K562 (cell line): ENCODE results near the gene PPP1R14C. TPM values are rescaled to one million over a fixed set of nuclear protein-coding genes. Genes with fewer than 3 reads are reported as not detected.

ENCODE experiments used
- ATAC-seq: fragments of 200-7000 bp; cut with Tn5 transposase; 3 replicates; pipeline ENCODE4 v1.9.1; 2020; ENCODE audit warnings: moderate library complexity
- BruUV-seq: library from RNA; stranded (reverse); fragments of 400-500 nt; replicated peaks from 2 replicates; lab custom pipeline; 2021; lab: Mats Ljungman, UMichigan
- CTCF ChIA-PET: fragments of 300-600 bp; formaldehyde crosslinking; extraction: SDS; loops from one replicate; lab custom pipeline; 2021; ENCODE audit warnings: low intra/inter-chr PET ratio; lab: Yijun Ruan, JAX
- POLR2A ChIA-PET: fragments of 300-600, 350-650 bp; sonication (Branson Sonifier 250); formaldehyde crosslinking; extraction: SDS; loops from one replicate; lab custom pipeline; 2021; ENCODE audit warnings: antibody characterized with exemption, inconsistent platforms; lab: Yijun Ruan, JAX
- DNase-seq, 4 experiments: peaks; one replicate each; pipeline versions ENCODE4 v3.0.0 to v3.0.0-alpha.2; 2011 to 2018; ENCODE audit warnings: low spot score in 3 of 4, mixed read lengths in 3 of 4; ENCODE audit errors: extremely low read depth in 1 of 4
- FAIRE-seq: peaks from 2 replicates; lab custom pipeline; 2011; peaks lifted over from hg19 to GRCh38; lab: Jason Lieb, UNC
- H2AFZ ChIP-seq: 2 replicates; pipeline ENCODE4 v1.6.0; 2011; ENCODE audit warnings: low read depth, low read length, control low read depth, inconsistent platforms
- H3K27ac ChIP-seq: fragments of 200-600 bp; 3 replicates; pipeline ENCODE4 v1.8.0; 2011; ENCODE audit warnings: low read depth, mild to moderate bottlenecking, control low read depth, inconsistent platforms, low read length, moderate library complexity, mixed read lengths; ENCODE audit errors: extremely low read depth
- H3K27me3 ChIP-seq, 2 experiments: fragments of 300-600 bp in 1 of 2; 2 replicates in 1 of 2; 3 replicates in 1 of 2; pipeline versions ENCODE4 v1.6.0 to v1.8.0; 2011; ENCODE audit warnings: inconsistent platforms in 2 of 2, low read length in 2 of 2, mild to moderate bottlenecking in 1 of 2, mixed read lengths in 1 of 2, moderate library complexity in 1 of 2; ENCODE audit not compliant: control insufficient read depth in 2 of 2, insufficient read depth in 2 of 2
- H3K36me3 ChIP-seq: fragments of 300-600 bp; 3 replicates; pipeline ENCODE4 v1.8.0; 2011; ENCODE audit warnings: mild to moderate bottlenecking, low read length, inconsistent platforms; ENCODE audit not compliant: control insufficient read depth, insufficient read depth
- H3K4me1 ChIP-seq, 2 experiments: fragments of 200-600 bp in 1 of 2; replicated peaks in 1 of 2; 2 replicates in 1 of 2; 3 replicates in 1 of 2; pipeline versions ENCODE4 v1.5.1 to v1.8.0; 2011; ENCODE audit warnings: inconsistent platforms in 2 of 2, low read length in 2 of 2, mild to moderate bottlenecking in 1 of 2, mixed read lengths in 1 of 2, moderate library complexity in 1 of 2; ENCODE audit not compliant: control insufficient read depth in 2 of 2, insufficient read depth in 2 of 2
- H3K4me2 ChIP-seq: 2 replicates; pipeline ENCODE4 v1.6.1; 2011; ENCODE audit warnings: low read length, control low read depth, inconsistent platforms, mixed read lengths; ENCODE audit not compliant: insufficient read depth
- H3K4me3 ChIP-seq: fragments of 200-600 bp; sonication (generic), shearing (Covaris generic); 2 replicates; pipeline ENCODE4 v1.5.1; 2016; ENCODE audit warnings: control low read depth, inconsistent platforms
- H3K79me2 ChIP-seq: fragments of 200-600 bp; 3 replicates; pipeline ENCODE4 v1.8.0; 2011; ENCODE audit warnings: low read length, inconsistent platforms; ENCODE audit not compliant: control insufficient read depth, insufficient read depth
- H3K9ac ChIP-seq, 2 experiments: 2 replicates each; pipeline versions ENCODE4 v1.6.0 to v1.6.1; 2011; ENCODE audit warnings: low read depth in 2 of 2, low read length in 2 of 2, control low read depth in 1 of 2, inconsistent platforms in 1 of 2, mild to moderate bottlenecking in 1 of 2, mixed read lengths in 1 of 2; ENCODE audit not compliant: insufficient read depth in 1 of 2
- H3K9me1 ChIP-seq: one replicate; pipeline ENCODE4 v1.6.0; 2011; ENCODE audit warnings: inconsistent platforms, mild to moderate bottlenecking, low read length, moderate library complexity; ENCODE audit not compliant: control insufficient read depth, insufficient read depth
- H3K9me3 ChIP-seq: replicated peaks from 2 replicates; pipeline ENCODE4 v1.5.1; 2011; ENCODE audit warnings: low read depth, low read length, inconsistent platforms; ENCODE audit not compliant: control insufficient read depth, insufficient read depth
- H4K20me1 ChIP-seq: replicated peaks from 2 replicates; pipeline ENCODE4 v1.6.1; 2011; ENCODE audit warnings: low read length, inconsistent platforms, mixed read lengths; ENCODE audit not compliant: control insufficient read depth, insufficient read depth
- AFF4 ChIP-seq: sonication (generic); formaldehyde crosslinking; IDR thresholded peaks from 2 replicates; pipeline ENCODE4 v1.8.0; 2023; ENCODE audit warnings: mild to moderate bottlenecking, missing genetic modification reagents
- ARHGAP35 ChIP-seq: fragments of 450-650 bp; IDR thresholded peaks from 2 replicates; pipeline ENCODE4 v1.6.1; 2018; ENCODE audit not compliant: partially characterized antibody
- DEAF1 ChIP-seq: fragments of 450-650 bp; formaldehyde crosslinking; IDR thresholded peaks from 2 replicates; pipeline ENCODE4 v1.4.0; 2020; ENCODE audit warnings: mild to moderate bottlenecking, moderate library complexity
- E2F3 ChIP-seq: fragments of 250-450 bp; sonication (Bioruptor Pico); IDR thresholded peaks from 2 replicates; pipeline ENCODE4 v1.4.0; 2020; ENCODE audit warnings: mild to moderate bottlenecking
- GTF2B ChIP-seq: IDR thresholded peaks from 2 replicates; pipeline ENCODE4 v1.6.1; 2011; ENCODE audit not compliant: insufficient read length; ENCODE audit errors: extremely low read depth
- KDM4B ChIP-seq, 2 experiments: fragments of 450-650 bp in 1 of 2; sonication (generic) in 1 of 2; IDR thresholded peaks; 2 replicates each; pipeline ENCODE4 v1.6.1; 2016 to 2017; ENCODE audit warnings: borderline replicate concordance in 2 of 2, antibody characterized with exemption in 1 of 2, low read depth in 1 of 2, mild to moderate bottlenecking in 1 of 2
- L3MBTL2 ChIP-seq: fragments of 450-650 bp; IDR thresholded peaks from 2 replicates; pipeline ENCODE4 v1.6.1; 2016; ENCODE audit warnings: mild to moderate bottlenecking, moderate library complexity
- NCOA2 ChIP-seq, 2 experiments: fragments of 450-650 bp; IDR thresholded peaks; 2 replicates each; pipeline ENCODE4 v1.6.1; 2018; ENCODE audit warnings: mild to moderate bottlenecking in 2 of 2, moderate library complexity in 1 of 2; ENCODE audit not compliant: partially characterized antibody in 2 of 2
- NFATC3 ChIP-seq: fragments of 450-650 bp; IDR thresholded peaks from 2 replicates; pipeline ENCODE4 v1.6.1; 2017; ENCODE audit warnings: mild to moderate bottlenecking
- RB1 ChIP-seq: fragments of 450-650 bp; IDR thresholded peaks from 2 replicates; pipeline ENCODE4 v1.6.1; 2017; ENCODE audit warnings: low read depth, mild to moderate bottlenecking
- SPI1 ChIP-seq: IDR thresholded peaks from 2 replicates; pipeline ENCODE4 v1.6.1; 2011; ENCODE audit warnings: low read depth, low read length, control low read depth, borderline replicate concordance
- YY1 ChIP-seq, 3 experiments: IDR thresholded peaks; 2 replicates each; pipeline ENCODE4 v1.6.1; 2011; ENCODE audit warnings: low read length in 2 of 3, mild to moderate bottlenecking in 2 of 3, moderate library complexity in 2 of 3, borderline replicate concordance in 1 of 3, control low read depth in 1 of 3, low read depth in 1 of 3; ENCODE audit not compliant: insufficient read depth in 3 of 3, insufficient replicate concordance in 2 of 3, control insufficient read depth in 1 of 3, insufficient read length in 1 of 3; ENCODE audit errors: extremely low read depth in 1 of 3
- ZBTB1 ChIP-seq: sonication (generic); formaldehyde crosslinking; IDR thresholded peaks from 2 replicates; pipeline ENCODE4 v1.8.1; 2023; ENCODE audit warnings: missing genetic modification reagents, low read depth, mild to moderate bottlenecking, borderline replicate concordance
- ZNF140 ChIP-seq: fragments of 250-450 bp; sonication (Bioruptor Pico); IDR thresholded peaks from 2 replicates; pipeline ENCODE4 v1.8.0; 2021; ENCODE audit warnings: moderate library complexity, mild to moderate bottlenecking, inconsistent platforms
- ZNF551 ChIP-seq: fragments of 250-450 bp; sonication (Bioruptor Pico); IDR thresholded peaks from 2 replicates; pipeline ENCODE4 v1.5.0; 2021; ENCODE audit warnings: mild to moderate bottlenecking, moderate library complexity
- WGBS: fragments of 100-300 bp; shearing (Covaris generic); methylation state at CpG from one replicate; pipeline ENCODE4 v1.1.6; 2016; ENCODE audit warnings: low coverage, mixed read lengths; ENCODE audit not compliant: insufficient coverage; ENCODE audit errors: missing lambda C conversion rate; 5-methylcytosine and 5-hydroxymethylcytosine counted together
- in situ Hi-C: fragments of 300-500 bp; cut with MboI; formaldehyde crosslinking; loops from 4 replicates; pipeline ENCODE4 v1.15.0; 2018; ENCODE audit warnings: inconsistent platforms, mixed read lengths
- intact Hi-C: fragments of 100-400 bp; cut with micrococcal nuclease; formaldehyde crosslinking; loops from 2 replicates; pipeline ENCODE4 v1.14.2; 2022
- polyA plus RNA-seq, 8 experiments: library from polyadenylated mRNA; depleted of rRNA in 4 of 8; stranded (reverse) in 5 of 8; unstranded in 3 of 8; fragments of >200 nt; fragmentation: Nextera tagmentation in 2 of 8; fragmentation: Illumina TruSeq in 1 of 8; extraction: Ambion mirVana in 2 of 8; extraction: Trizol in 1 of 8; gene quantifications; 2 replicates each; pipeline versions ENCODE4 v1.2.1 to v1.2.3, GENCODE V29; 2011 to 2014; ENCODE audit warnings: inconsistent platforms in 1 of 8, missing spikeins in 1 of 8
- total RNA-seq, 7 experiments: library from RNA; depleted of rRNA in 6 of 7; stranded (reverse); fragments of >200 nt in 6 of 7; fragmentation: Illumina TruSeq in 2 of 7; extraction: Trizol in 2 of 7; gene quantifications; 2 replicates each; pipeline versions ENCODE4 v1.2.1 to v1.2.3, GENCODE V29; 2011 to 2021; ENCODE audit warnings: low replicate concordance in 1 of 7

Gene PPP1R14C
- total and polyA plus RNA-seq, 9 of the 15 experiments (the other 6 are each of a cell fraction or from before 2014, with no cell fraction given): 4.5 to 16.6 (median 11.9) TPM

GRCh38 chr6:150142097-150142669, 661 bp upstream of the PPP1R14C start:
- TF ChIP-seq L3MBTL2 (no peak), RB1 (no peak), ARHGAP35 (no peak), DEAF1 (CRISPR knock-in tag) (no peak), AFF4 (CRISPR knock-in tag) (0 out of 2 replicates have a peak, but pooled peaks have one; percentile 13), NFATC3 (no peak), E2F3 (CRISPR knock-in tag) (no peak), ZBTB1 (CRISPR knock-in tag) (no peak), NCOA2 (IDR thresholded peaks at IDR 0.05; ENCODE audit: partially characterized antibody in 2 of 2) (no peak), ZNF140 (no peak), GTF2B (no peak), YY1 (IDR thresholded peaks at IDR 0.05; ENCODE audit: borderline replicate concordance in 1 of 3, control insufficient read depth in 1 of 3, extremely low read depth in 1 of 3, insufficient read depth in 3 of 3, insufficient read length in 1 of 3, insufficient replicate concordance in 2 of 3, low read depth in 1 of 3, low read length in 2 of 3) (no peak), KDM4B (IDR thresholded peaks at IDR 0.05; ENCODE audit: borderline replicate concordance in 2 of 2, low read depth in 1 of 2) (no peak), SPI1 (0 out of 2 replicates have a peak, but pooled peaks have one; percentile 32), ZNF551 (CRISPR knock-in tag) (no peak)
- H3K9me1 ChIP-seq: no peaks in the 10 kb centered on the region
- peak overlapping the region; percentile 77 for H2AFZ ChIP-seq
- FAIRE-seq (no peak), ATAC-seq (no peak), DNase-seq (no peak)
- H3K4me3 ChIP-seq: peak overlapping the region; percentile 64
- no peak overlapping the region for H3K27ac ChIP-seq
- H3K36me3 ChIP-seq: no peaks in the 10 kb centered on the region
- no TSS peak for BruUV-seq
- peak overlapping the region; percentile 77 for H3K4me2 ChIP-seq
- H3K9me3 ChIP-seq: no peaks in the 10 kb centered on the region
- WGBS: 46% methylated on average over 23 of the region's 25 CpGs
- peak overlapping the region in 1 of 2 experiments; percentile 94; a peak in 2 of 4 replicates for H3K9ac ChIP-seq
- in situ Hi-C loops: no loop called here
- H3K79me2 ChIP-seq: peaks cover 35% of the 10 kb centered on the region
- peaks cover 6 to 18% of the 10 kb centered on the region in 2 experiments; a peak in 4 of 5 replicates for H3K27me3 ChIP-seq
- intact Hi-C loops: loop anchor here (5.0 kb wide), 1 partner anchor 50 kb away; no protein-coding TSS in a partner anchor
- H4K20me1 ChIP-seq: no peaks in the 10 kb centered on the region
- peaks cover 25 to 30% of the 10 kb centered on the region in 2 experiments; a peak in 4 of 5 replicates for H3K4me1 ChIP-seq
- ChIA-PET POLR2A (interaction anchor here (0.6 to 1.7 kb wide), 3 partner anchors 9 to 54 kb away, joined by 4 to 15 read pairs (median 4); no protein-coding TSS in a partner anchor), CTCF (no interaction called here)
